GM21526 (cell line): ENCODE data around the gene C5orf52.

Experiments
- ATAC-seq: cut with Tn5 transposase; IDR thresholded peaks from one replicate; pipeline ENCODE4 v1.9.1; 2021; ENCODE audit warnings: moderate library complexity; ENCODE audit not compliant: unreplicated experiment, low FRiP score

Gene C5orf52

DNA sequence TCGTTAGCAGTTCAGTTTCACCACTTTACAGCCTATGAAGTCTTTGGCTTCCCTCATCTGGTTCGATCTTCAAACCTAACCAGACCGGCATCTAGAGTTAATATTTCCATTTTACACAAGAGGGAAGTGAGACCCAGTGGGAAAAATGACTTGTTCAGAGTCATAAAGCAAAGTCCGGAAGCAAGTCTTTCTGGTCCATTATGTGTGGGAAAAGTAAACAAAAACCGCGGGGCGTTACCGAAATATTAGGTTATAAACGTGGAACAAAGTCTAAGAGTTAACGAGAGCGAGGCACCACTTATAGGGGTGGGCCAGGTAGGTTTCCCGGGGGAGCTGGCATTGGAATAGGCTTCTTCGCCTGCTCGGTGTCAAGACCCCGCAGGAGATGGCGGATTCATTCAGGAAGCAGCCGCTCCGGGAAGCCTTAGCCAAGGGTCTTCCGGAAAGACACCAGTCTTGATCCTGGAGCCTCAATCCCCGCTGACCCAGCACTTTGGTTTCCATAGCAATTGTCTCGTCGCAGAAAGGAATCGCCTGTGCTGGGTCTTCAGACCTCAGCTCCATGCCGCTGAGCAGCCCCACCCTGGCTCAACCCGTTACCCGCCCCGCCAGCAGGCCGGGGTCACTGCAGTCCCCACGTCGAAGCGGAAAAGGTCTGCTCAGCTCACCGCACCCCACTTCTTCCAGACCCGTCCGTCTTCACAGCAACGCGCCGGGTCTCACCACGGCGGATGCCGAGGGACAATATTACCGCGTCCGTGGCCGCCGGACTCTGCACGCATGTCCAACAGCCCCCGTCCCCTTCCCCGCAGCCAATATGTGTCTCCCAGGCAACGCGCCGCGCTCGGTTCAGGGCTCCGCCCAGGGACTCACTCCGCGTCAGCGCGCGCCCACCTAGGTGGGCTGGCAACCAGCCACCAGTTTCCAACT lies at the start of gene C5orf52:
C5orf52 (plus strand) TSS at position 872 of the 930 bp plus-strand sequence. CDS start 82 bp downstream, outside the sequence.
- ATAC-seq = no peak

DNA sequence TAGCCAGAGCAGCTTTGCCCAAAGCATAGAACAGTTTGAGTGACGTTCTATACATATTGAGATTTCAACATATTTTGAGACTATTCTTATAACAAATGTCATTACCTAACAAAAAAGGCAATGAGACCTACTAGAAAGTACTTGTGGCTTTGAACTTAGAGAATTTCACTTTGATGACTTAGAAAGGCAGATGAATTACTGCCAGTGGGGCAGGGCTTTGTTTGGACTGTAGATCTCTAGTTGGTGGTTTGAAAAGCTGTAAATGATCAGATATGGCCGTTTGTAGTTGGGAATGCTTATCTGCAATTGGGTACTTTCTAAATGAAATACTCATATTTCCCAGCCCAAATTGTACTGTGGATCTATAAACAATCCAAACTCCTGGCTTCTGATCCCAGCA lies 47.2 kb upstream of the C5orf52 start:
- no peak for ATAC-seq

DNA sequence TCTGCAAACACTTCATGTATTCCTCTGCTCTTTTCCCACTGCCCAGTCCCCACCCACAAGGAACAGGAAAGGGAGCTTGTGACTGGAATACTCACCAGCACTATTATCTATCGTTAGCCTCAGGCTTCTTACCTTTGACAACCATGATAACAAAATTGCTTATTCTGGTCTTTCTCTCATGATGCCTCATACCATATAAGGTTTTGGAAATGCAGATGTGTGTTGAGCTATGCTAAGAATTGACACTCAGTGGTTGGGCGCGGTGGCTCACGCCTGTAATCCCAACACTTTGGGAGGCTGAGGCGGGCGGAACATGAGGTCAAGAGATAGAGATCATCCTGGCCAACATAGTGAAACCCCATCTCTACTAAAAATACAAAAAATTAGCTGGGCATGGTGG lies 44.5 kb upstream of the C5orf52 start:
- no peak for ATAC-seq

DNA sequence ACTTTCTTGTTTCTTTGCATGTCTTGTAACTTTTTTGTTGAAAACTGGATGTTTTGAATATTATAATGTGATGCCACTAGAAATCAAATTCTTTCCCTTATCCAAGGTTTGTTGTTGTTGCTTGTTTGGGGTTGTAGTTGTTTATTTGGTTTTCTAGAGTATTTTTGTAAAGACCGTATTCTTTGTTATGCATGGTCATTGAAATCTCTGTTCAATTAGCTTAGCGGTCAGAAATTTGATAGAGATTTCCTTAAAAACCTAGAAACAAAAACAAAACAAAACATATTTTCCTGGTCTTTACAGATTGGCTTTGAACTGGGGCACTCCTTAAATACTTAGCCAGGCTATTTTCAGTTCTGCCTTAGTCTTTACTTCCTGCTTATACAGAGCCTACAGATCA lies 41.0 kb upstream of the C5orf52 start:
- ATAC-seq = no peak

DNA sequence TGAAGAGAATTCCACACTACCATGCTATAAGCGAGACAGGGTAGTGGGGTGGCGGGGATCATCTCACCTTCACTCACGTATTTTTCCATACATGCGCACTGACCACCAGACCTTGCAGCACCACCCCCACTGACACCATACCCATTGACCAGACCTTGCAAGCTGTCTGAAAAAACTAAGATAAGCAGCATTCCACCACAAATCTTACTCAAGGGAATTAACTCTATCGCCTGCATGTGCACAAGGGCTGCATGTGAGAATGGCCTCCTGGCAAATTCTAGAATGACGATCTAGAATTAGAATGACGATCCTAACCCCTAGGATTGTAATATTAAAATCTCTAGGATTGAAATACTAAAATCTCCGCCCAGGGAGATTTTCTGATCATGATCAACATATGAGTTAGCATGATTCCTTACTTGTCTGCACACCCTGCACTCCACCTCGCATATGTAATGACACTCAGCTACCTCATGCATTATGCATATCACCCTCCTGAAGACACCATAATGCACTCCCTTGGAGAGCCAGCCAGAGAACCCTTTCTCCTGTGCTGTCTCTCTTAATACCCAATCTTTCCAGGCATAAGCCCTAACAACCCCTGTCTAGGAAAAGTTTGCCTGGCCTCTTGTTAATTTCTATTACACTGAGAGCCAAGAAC lies 30.8 kb upstream of the C5orf52 start:
- no peak for ATAC-seq

DNA sequence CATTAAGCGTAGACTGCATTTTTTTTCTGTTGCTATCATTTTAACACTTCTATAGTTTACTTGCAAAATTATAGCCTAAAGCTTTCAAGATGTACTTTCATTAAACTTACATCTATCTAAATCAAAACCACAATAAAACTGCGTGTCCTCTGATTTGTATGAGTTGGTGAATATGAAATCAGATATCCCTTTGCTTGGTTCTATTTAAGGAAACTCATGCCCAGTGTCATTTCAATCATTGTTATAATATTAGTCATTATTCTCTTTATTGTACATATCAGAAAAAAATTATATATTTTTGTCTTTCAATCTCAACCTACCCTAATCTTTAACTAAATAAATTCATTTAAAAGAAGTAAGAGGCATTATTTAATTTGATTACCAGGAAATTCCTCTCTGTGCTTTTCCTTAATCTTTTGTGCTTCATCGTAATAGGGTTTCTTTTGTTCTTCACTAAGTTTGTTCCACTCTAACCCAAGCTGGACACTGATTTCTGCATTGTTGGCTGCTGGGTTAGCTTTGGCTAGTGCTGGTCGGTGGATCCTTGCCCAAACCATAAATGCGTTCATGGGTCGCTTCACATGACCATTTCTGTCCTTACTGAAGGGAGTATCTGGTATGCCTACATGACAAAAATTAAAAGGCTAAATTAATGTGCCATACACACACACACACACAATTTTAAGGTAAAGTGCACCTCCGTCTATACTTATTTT lies 22.9 kb upstream of the C5orf52 start:
- no peak for ATAC-seq

DNA sequence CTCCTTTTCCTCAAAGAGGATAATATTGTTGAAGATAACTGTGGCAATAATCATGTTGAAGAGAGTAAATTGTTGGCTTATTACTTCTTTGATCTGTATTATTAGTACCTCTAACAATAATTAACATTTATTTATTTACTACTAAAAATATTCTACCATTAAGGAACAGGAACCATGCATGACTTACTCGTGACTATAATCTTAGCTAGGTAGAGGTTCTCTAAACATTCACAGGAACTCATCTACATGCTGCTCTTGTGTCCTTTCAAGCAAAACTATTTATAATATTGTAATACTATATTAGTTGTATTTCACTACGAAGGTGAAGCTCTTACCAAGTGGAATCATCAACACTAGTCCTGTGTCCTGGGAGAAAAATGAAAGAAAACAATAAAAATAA lies 22.2 kb upstream of the C5orf52 start:
- ATAC-seq = no peak

DNA sequence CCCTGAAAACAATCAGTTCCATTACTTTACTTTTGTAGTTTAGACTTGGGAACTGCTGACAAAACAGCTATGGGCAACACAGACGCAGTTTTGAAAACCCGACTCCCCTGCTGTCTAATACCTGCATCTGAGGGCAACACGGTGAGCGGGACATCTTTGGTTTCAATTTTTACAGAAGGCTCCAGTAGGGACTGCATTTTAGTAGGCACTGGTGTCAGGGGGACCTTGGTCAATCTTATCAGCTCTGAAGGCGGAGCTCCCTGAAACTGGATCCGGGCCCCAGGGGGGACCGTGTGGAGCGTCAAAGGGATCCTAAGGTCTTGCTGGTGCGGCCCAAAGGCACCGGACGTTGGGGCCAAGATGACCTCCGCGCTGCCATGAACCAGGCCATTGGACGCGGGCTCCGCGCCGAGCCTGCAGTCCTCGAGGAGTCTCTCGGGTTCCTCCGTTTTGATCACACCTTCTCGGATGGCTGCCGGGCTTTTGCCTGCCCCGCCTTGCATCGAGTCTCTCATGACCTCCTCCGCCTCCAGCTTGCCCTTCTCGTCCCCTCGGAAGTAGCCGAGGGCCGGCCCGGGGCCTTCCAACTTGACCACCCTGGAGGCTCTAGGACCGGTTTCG lies 20.2 kb upstream of the C5orf52 start:
- ATAC-seq = no peak

DNA sequence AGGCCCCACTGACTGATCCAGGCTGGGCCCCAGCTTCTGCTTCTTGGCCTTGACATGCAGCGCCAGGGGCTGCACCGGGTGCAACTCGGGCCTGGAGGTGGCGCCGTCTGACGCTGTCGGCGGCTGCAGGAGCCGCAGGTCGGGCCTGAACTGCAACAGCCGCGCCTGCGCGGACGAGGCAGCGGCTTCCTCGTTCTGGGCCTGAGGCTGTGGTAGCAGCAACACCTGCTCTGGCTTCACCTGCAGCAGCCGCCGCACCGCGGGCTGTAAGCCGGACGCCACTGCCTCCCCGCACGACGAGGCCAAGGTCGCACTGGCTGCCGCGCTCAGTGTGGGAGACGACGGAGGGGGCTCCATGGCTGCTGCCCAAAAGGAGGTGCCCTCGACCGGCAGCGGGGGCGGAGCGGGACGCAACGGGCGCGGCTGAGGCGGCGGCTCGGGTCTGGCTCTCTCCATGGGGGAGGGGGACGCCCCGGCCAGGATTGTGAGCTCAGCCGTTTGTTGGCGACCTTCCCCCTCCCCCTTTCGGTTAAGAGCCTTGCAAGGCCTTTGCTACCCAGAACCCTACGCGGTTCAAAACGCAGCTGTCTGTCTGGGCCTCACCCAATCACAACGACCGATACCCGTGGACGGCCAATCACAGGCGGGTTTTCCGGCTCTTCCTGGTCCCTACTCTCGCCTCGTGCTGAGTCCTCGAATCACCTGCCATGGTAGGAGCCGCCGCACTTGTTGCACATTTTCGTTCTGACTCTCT lies 19.5 kb upstream of the C5orf52 start:
- peak; percentile 96 for ATAC-seq

DNA sequence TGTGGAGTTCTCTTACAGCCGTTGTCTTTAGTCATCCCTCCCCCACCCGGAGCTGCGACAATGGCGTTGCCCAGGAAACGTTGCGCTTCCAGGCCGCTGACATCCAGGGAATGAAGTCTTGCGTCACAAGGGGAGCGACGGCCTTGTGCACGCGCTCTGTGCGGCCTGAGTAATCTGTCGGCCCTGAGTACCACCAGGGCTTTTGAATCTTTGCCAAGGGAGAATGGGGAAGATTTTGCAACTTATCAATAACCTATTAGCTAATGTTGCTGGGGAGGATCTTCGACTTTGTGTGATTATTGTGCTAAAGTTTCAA lies 19.0 kb upstream of the C5orf52 start, which contains the start of gene SOX30:
SOX30 (minus strand) TSS at position 62 of the 316 bp plus-strand sequence. CDS start 360 bp downstream, outside the sequence.
- ATAC-seq = no peak

DNA sequence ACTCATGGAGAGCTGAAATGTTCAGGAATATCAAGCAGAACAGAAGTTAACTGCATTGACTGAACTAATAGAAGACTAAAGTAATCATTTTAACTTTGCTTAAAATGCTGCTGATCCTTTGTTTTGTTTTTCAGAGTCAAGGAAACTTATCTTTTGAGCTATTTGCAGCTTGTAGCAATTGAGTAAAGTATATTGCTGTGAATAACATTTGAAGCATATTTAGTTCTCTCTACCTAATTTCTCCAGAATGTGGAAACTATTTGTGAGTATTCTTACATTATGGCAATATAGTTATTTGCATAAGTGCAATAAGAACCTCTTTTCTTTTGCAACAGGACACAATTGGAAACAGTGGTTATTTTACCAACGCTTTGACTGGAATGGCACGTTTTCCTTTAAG lies 13.8 kb upstream of the C5orf52 start:
- no peak for ATAC-seq

DNA sequence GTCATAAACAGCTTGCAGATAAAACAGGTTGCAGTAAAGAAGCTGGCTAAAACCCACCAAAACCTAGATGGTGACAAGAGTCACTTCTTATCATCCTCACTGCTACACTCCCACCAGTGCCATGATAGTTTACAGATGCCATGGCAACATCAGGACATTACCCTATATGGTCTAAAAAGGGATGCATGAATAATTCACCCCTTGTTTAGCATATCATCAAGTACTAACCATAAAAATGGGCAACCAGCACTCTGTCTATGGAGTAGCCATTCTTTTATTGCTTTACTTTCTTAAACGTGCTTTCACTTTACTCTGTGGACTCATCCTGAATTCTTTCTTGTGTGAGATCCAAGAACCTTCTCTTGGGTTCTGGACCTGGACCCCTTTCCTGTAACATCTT lies 12.4 kb upstream of the C5orf52 start:
- no peak for ATAC-seq

DNA sequence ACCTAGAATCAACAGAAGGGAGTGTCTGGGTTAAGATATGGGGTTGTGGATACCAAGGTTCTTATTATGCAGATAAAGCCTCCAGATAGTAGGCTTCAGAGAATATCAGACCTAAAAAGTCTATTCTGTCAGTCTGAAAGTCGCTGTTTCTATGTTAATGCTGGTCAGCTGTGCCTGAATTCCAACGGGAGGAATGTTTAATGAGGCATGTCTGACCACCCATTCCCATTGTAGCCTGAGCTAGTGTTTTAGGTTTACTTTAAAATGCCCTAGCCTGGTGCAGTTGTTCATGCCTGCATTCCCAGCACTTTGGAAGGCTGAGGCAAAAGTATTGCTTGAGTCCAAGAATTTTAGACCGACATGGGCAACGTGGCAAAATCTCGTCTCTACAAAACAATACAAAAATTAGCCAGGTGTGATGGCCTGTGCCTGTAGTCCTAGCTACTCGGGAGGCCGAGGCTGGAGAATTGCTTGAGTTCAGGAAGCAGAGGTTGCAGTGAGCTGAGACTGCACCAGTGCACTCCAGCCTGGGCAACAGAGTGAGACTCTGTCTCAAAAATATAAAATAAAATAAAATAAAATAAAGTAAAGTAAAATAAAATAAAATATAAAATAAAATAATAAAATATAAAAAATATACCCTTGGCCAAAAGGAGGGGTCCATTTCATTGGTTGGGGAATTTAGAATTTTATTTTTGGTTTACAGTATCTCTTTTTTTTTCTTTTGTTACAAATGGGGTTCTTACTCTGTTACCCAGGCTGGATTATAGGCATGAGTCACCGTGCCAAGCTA lies 11.3 kb upstream of the C5orf52 start:
- ATAC-seq = no peak

DNA sequence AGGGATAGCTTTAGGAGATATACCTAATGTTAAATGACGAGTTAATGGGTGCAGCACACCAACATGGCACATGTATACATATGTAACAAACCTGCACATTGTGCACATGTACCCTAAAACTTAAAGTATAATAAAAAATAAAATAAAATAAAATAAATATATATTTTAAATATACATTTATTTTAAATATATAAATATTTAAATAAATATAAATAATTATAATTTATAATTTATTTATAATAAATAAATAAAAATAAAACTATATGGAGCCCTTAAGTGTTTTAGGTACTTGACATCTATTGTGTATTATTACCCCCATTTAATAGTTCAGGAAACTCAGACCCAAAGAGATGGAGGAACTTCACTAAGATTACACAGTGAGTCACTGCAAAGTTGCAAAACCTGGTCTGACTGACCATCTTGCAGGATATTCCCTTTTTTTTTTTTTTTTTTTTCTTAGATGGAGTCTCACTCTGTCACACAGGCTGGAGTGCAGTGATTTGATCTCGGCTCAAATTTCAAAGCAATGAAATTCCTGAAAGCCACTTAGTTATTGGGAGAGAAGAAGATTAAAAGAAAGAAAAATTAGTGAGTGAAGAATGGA lies 5.8 kb upstream of the C5orf52 start:
- no peak for ATAC-seq

DNA sequence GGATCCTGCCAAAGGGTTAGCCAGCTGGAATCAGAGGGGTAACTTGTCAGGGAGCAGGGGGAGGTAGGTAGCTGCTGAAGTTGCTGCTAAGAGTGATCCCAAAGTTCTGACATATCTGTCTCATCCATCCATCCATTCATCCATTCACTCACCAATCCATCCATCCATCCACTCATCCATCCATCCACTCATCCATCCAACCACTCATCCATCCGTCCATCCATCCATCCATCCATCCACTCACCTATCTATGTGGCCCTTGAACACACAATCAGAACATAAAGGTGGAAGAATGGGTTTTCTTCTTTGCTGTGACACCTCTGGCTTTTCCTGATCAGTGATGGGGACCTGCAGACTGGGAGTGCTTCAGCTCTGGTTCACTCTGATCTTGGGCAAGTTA lies 3.0 kb upstream of the C5orf52 start:
- ATAC-seq = no peak

DNA sequence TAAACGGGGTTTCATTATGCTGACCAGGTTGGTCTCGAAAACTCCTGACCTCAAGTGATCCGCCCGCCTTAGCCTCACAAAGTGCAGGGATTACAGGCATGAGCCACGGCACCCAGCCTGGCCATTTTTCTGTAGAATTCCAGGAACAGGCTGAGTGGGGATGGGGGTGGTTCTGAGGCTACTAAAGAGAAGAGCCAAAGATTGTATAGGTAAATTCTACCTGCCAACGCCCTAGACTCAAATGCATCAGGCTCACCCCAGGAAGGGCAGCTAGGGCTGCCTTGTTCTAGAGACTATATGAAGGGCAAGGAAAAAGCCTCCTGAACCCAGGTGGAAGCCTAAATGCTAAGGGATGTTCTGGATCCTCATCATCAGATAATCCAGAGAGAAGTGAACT lies 1.6 kb upstream of the C5orf52 start:
- ATAC-seq = no peak

DNA sequence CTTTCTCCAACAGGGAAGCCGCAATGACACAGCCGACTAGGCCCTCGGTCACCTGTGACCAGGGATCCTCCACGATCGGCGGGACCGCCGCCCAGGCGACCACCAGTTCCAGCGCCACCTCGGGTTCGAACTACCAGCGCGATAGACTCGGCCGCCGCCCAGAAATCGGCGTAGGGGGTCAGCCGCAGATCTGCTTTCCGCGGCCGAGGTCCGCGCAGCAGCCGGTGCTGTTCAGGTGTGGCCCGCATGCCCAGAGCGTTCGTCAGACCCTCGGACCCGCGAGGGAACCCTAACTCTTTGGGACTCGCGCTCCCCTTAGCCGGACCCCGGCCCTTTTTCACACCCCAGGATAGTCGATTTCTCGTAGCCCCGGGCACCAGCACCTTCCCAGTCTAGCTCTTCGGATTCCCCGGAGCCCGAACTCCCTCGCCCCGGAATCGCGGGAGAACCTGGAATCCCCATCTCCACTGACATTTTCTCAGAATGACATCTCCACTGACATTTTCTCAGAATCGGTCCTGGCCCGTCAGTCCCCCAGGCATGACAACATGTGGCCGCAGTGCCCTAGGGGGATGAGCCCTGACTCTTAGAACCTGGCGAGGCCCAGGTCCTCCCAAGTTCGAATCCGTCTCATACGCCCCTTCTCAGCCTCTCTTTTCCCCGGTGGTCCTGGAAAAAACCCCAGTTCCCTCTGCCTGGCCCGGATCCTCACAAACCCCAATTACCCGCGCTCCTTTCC lies 428 bp downstream of the C5orf52 start:
- no peak for ATAC-seq

DNA sequence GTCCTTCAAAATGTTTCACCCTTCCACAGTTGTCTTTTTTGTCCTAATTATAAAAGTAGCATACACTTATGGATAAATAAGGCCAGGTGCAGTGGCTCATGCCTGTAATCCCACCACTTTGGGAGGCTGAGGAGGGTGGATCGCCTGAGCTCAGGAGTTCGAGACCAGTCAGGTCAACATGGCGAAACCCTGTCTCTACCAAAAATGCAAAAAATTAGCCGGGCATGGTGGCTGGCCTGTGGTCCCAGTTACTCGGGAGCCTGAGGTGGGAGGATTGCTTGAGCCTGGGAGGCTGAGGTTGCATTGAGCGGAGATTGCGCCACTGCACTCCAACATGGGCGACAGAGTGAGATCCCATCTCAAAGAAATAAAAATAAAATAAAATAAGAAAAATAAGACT lies 1.6 kb downstream of the C5orf52 start:
- ATAC-seq = no peak
